Measurements from ENCODE around the gene ZNF473.

ZNF473 gene

DNA sequence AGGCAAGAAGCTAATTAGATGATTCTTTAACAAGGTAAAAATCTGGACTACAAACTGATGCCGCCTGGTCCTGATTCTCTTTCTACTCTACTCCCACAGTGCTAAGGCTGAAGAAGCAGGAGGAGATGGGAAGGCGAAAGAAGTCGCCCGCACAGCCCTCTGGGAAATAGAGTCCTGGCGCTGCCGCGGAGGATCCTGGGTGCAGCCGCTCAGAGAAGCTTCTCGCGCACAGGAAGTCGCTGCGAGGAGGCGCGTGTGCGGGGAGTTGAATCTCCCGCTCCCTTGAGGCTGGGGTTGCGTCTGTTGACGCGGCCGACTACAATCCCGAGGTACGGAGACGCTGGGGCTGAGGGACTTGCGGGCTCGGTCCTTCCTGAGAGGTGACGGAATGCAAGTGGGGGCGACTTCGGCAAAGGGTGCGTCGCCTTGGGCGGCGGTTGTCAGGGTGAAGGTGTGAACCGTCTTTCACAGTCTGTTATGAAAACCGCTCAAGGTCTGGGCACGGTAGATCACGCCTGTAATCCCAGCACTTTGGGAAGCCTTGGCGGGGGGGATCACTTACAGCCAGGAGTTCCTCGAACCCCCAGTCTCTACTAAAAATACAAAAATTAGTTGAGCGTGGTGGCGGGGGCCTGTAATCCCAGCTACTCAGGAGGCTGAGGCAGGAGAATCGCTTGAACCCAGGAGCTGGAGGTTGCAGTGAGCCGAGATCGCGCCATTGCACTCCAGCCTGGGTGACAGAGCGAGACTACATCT lies at the start of gene ZNF473:
ZNF473 (plus strand) TSS at position 212 of the 756 bp plus-strand sequence. CDS start 5,078 bp downstream, outside the sequence.
- H3K4me3 ChIP-seq (ENCODE audit: low read depth, low read length) = peak within 1 kb of the TSS; percentile 93
- TF ChIP-seq, protein P1, sequence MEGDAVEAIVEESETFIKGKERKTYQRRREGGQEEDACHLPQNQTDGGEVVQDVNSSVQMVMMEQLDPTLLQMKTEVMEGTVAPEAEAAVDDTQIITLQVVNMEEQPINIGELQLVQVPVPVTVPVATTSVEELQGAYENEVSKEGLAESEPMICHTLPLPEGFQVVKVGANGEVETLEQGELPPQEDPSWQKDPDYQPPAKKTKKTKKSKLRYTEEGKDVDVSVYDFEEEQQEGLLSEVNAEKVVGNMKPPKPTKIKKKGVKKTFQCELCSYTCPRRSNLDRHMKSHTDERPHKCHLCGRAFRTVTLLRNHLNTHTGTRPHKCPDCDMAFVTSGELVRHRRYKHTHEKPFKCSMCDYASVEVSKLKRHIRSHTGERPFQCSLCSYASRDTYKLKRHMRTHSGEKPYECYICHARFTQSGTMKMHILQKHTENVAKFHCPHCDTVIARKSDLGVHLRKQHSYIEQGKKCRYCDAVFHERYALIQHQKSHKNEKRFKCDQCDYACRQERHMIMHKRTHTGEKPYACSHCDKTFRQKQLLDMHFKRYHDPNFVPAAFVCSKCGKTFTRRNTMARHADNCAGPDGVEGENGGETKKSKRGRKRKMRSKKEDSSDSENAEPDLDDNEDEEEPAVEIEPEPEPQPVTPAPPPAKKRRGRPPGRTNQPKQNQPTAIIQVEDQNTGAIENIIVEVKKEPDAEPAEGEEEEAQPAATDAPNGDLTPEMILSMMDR (IDR thresholded peaks at IDR 0.05; ENCODE audit: insufficient read depth, low read depth, low read length, missing control alignments) = no peak
- DNase-seq (ENCODE audit: low read depth) = peak; percentile 97

DNA sequence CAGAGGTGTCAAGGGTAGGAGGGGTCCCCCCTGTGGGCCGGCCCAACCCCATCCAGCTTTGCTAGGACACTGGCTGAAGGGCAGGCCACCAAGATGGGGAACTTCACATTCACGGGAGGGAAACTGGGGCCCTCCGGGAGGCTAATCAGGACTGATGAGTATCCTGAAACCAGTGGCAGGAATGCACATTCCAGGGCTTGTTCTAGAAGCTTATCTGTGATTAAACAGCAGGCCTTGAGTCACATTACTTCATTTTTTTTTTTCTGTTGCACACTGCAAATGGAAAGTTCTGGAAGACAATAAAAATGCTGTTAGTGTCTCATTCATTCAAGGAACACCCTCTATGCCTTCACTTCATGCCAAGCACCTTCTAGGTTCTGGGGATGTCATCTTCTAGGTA lies 49.3 kb upstream of the ZNF473 start:
- DNase-seq (ENCODE audit: low read depth) = no peak
- no peak overlapping the region for H3K4me3 ChIP-seq (ENCODE audit: low read depth, low read length)
- TF ChIP-seq, protein P1 (IDR thresholded peaks at IDR 0.05; ENCODE audit: insufficient read depth, low read depth, low read length, missing control alignments) = no peak

DNA sequence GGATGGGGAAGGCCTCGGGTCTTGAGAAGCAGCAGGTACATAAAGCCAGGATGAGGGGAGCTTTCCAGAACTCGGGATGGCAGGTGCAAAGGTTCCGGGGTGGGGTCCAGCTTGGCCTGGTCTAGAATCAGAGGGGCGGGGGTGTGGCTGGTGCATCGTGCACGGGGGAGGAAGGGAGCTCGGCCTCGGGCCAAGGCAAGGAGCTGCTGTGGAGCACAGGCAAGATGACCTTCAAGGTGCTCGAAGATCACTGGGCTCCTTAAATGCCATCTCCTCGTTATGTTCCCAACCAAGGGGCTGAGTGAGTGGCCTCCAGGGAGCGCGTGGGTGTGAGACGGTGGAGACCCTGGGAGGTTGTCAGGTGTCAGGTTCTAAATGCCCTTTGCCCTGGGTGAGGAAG lies 48.7 kb upstream of the ZNF473 start:
- TF ChIP-seq, protein P1 (IDR thresholded peaks at IDR 0.05; ENCODE audit: insufficient read depth, low read depth, low read length, missing control alignments) = no peak
- no peak for DNase-seq (ENCODE audit: low read depth)
- H3K4me3 ChIP-seq (ENCODE audit: low read depth, low read length) = no peak overlapping the region

DNA sequence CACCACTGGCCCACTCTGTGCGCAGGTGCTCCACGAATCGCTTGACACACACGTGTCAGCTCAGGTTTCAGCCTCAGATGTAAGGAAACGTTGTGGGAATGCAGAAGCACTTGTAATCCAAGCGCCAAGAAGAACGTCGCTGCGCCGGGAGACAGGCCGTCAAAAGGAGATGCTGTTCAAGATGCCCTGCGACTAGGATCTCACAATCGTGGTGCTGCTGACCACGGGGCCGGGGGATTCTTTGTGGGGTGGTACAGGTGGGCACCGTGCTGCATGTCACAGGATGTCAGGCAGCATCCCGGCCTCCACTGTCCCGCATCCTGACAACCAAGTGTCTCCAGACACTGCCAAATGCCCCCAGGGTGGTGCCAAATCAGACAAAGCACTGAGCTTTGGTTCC lies 47.9 kb upstream of the ZNF473 start:
- DNase-seq (ENCODE audit: low read depth) = no peak
- TF ChIP-seq, protein P1 (IDR thresholded peaks at IDR 0.05; ENCODE audit: insufficient read depth, low read depth, low read length, missing control alignments) = no peak
- no peak overlapping the region for H3K4me3 ChIP-seq (ENCODE audit: low read depth, low read length)

DNA sequence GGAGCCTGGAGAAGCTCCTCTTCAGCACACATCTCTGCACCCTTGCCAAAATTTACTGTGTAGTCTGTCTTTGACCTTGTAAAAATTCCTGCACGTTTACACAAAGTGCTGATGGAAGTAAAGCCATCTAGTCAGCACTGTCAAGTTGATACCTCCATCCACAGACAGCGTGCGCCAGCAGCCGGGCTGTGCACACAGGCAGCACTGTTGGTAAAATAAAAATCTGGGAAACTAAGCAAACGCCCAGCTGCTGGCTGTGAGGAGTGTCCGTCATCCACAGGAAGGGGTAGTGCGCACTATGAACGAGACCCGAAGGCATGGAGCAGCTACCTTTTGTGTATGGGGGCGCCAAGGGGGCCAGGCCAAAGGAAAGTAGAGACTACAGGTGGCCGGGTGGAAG lies 47.5 kb upstream of the ZNF473 start:
- H3K4me3 ChIP-seq (ENCODE audit: low read depth, low read length) = no peak overlapping the region
- DNase-seq (ENCODE audit: low read depth) = no peak
- TF ChIP-seq, protein P1 (IDR thresholded peaks at IDR 0.05; ENCODE audit: insufficient read depth, low read depth, low read length, missing control alignments) = no peak

DNA sequence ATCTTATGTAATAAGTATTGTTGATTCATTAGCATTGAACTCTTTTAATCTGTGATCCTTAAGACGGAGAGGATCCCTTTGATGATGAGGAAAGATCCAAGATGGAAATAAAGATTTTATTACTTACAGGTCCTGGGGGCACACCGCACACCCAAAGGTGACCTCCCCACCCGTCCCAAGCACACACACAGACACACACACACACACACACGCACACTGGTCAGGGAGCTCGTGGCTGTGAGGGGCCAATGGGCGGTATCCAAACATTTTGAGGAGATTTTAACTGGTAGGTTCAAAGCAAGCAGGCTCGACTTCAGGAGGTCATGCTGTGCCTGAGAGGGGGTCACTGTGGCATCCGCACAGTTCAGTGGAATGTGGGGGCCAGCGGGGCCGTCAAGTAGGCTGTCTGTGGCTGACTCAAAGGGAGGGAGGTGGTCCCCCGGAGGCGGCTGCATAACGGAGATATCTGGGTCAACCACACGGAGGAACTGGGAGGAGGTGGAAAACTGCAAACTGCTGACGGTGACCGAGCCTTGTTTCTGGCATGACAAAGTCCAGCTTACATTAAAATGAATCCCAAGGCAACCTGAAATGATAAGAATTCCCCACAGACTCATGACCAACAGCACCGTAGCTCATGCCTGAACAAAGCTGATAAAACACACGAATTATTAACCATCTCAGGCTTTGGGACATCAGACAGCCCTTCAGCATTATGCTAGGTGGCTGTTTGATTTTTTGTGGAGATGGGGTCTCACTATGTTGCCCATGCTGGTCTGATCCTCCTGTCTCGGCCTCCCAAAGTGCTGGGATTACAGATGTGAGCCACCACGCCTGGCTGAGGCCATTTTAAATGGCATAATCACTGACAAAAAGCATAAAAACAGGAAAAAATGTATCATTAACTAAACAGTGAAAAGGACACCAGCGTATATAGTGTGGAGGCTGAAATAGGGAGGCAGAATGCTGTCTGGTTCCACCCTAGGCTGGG lies 43.9 kb upstream of the ZNF473 start:
- DNase-seq (ENCODE audit: low read depth) = no peak
- H3K4me3 ChIP-seq (ENCODE audit: low read depth, low read length) = no peak overlapping the region
- TF ChIP-seq, protein P1 (IDR thresholded peaks at IDR 0.05; ENCODE audit: insufficient read depth, low read depth, low read length, missing control alignments) = no peak
